Raji (cell line): ENCODE measurements around the gene DPYD.

Experiments
- POLR2A ChIP-seq: IDR thresholded peaks from 2 replicates; pipeline ENCODE4 v1.6.1; 2011; ENCODE audit warnings: low read depth, low read length, control low read depth; ENCODE audit not compliant: insufficient read depth

DPYD gene

GRCh38 chr1:97500760-97501159, 420.1 kb downstream of the DPYD start:
- TF ChIP-seq POLR2A = no peak

GRCh38 chr1:97499667-97500066, 421.2 kb downstream of the DPYD start:
- TF ChIP-seq POLR2A = no peak

- no peak for TF ChIP-seq POLR2A
Measured at GRCh38 chr1:97489834-97490233, 431.0 kb downstream of the DPYD start.

- TF ChIP-seq POLR2A = no peak
Measured at GRCh38 chr1:97488530-97488929, 432.3 kb downstream of the DPYD start.

GRCh38 chr1:97482022-97482421, 438.8 kb downstream of the DPYD start:
- TF ChIP-seq POLR2A = no peak

- TF ChIP-seq POLR2A = no peak
Measured at GRCh38 chr1:97467445-97467844, 453.4 kb downstream of the DPYD start.

- TF ChIP-seq POLR2A = no peak
Measured at GRCh38 chr1:97464305-97464704, 456.5 kb downstream of the DPYD start.

GRCh38 chr1:97461782-97462181, 459.1 kb downstream of the DPYD start:
- no peak for TF ChIP-seq POLR2A

- TF ChIP-seq POLR2A = no peak
Measured at GRCh38 chr1:97457446-97458089, 463.3 kb downstream of the DPYD start.

- no peak for TF ChIP-seq POLR2A
Measured at GRCh38 chr1:97451944-97452343, 468.9 kb downstream of the DPYD start.

GRCh38 chr1:97451046-97451826, 469.6 kb downstream of the DPYD start:
- no peak for TF ChIP-seq POLR2A

- no peak for TF ChIP-seq POLR2A
Measured at GRCh38 chr1:97441966-97442365, 478.9 kb downstream of the DPYD start.

- no peak for TF ChIP-seq POLR2A
Measured at GRCh38 chr1:97433824-97434177, 487.0 kb downstream of the DPYD start.

GRCh38 chr1:97433094-97433823, 487.6 kb downstream of the DPYD start:
- TF ChIP-seq POLR2A = no peak

GRCh38 chr1:97427371-97427770, 493.5 kb downstream of the DPYD start:
- TF ChIP-seq POLR2A = no peak

- no peak for TF ChIP-seq POLR2A
Measured at GRCh38 chr1:97424209-97424608, 496.6 kb downstream of the DPYD start.
